Measurements from ENCODE around the gene HLA-DRB5.
"Not testable (repeated sequence)": the region's sequence is repeated elsewhere in the genome, so short reads cannot be mapped to it uniquely, and the experiment has no call there.

The HLA-DRB5 gene

GRCh38 chr6:32529697-32530430 lies at the start of gene HLA-DRB5:
Gene HLA-DRB5 (minus strand): TSS chr6:32530287. CDS start chr6:32530224, 63 bp downstream.
- DNase-seq, result no peak

- DNase-seq, result no peak
Observed at GRCh38 chr6:32578962-32579361, 48.9 kb upstream of the HLA-DRB5 start.

- not testable (repeated sequence) for DNase-seq
Observed at GRCh38 chr6:32577493-32577892, 47.4 kb upstream of the HLA-DRB5 start.

GRCh38 chr6:32576250-32576649 lies 46.2 kb upstream of the HLA-DRB5 start:
- no peak for DNase-seq

GRCh38 chr6:32570363-32570905 lies 40.3 kb upstream of the HLA-DRB5 start:
- no peak for DNase-seq

- no peak for DNase-seq
Observed at GRCh38 chr6:32568561-32568960, 38.5 kb upstream of the HLA-DRB5 start.

- DNase-seq, result no peak
Observed at GRCh38 chr6:32566957-32567356, 36.9 kb upstream of the HLA-DRB5 start.

GRCh38 chr6:32565511-32565910 lies 35.4 kb upstream of the HLA-DRB5 start:
- no peak for DNase-seq

- no peak for DNase-seq
Observed at GRCh38 chr6:32562940-32563339, 32.9 kb upstream of the HLA-DRB5 start.

GRCh38 chr6:32559747-32560146 lies 29.7 kb upstream of the HLA-DRB5 start:
- DNase-seq, result no peak

GRCh38 chr6:32558426-32559057 lies 28.5 kb upstream of the HLA-DRB5 start:
- no peak for DNase-seq

- DNase-seq, result no peak
Observed at GRCh38 chr6:32554116-32554965, 24.3 kb upstream of the HLA-DRB5 start.

- DNase-seq, result no peak
Observed at GRCh38 chr6:32553037-32553742, 23.1 kb upstream of the HLA-DRB5 start.

- no peak for DNase-seq
Observed at GRCh38 chr6:32551410-32551809, 21.3 kb upstream of the HLA-DRB5 start.

- no peak for DNase-seq
Observed at GRCh38 chr6:32539839-32540238, 9.8 kb upstream of the HLA-DRB5 start.

- not testable (repeated sequence) for DNase-seq
Observed at GRCh38 chr6:32530431-32530793, 325 bp upstream of the HLA-DRB5 start.

- DNase-seq, result no peak
Observed at GRCh38 chr6:32522302-32523047, 7.6 kb downstream of the HLA-DRB5 start.

GRCh38 chr6:32519910-32520258 lies 10.2 kb downstream of the HLA-DRB5 start:
- DNase-seq, result no peak

GRCh38 chr6:32519118-32519909 lies 10.8 kb downstream of the HLA-DRB5 start:
- DNase-seq, result no peak

GRCh38 chr6:32517654-32518445 lies 12.2 kb downstream of the HLA-DRB5 start:
- no peak for DNase-seq
